ENCODE results near the gene IL13RA1. TPM values are rescaled to one million over a fixed set of nuclear protein-coding genes. Genes with fewer than 3 reads are reported as not detected.

Gene IL13RA1
- total RNA-seq (10 to 100 TPM in 1 of 5 experiments, 1 to 10 TPM in 2, under 1 TPM in 2; 0.15 to 16.3 (median 1.7) TPM), polyA plus RNA-seq (under 1 TPM in 1 of 2 donors, not detected in 1; 0.07 TPM), total RNA-seq (not detected)

DNA sequence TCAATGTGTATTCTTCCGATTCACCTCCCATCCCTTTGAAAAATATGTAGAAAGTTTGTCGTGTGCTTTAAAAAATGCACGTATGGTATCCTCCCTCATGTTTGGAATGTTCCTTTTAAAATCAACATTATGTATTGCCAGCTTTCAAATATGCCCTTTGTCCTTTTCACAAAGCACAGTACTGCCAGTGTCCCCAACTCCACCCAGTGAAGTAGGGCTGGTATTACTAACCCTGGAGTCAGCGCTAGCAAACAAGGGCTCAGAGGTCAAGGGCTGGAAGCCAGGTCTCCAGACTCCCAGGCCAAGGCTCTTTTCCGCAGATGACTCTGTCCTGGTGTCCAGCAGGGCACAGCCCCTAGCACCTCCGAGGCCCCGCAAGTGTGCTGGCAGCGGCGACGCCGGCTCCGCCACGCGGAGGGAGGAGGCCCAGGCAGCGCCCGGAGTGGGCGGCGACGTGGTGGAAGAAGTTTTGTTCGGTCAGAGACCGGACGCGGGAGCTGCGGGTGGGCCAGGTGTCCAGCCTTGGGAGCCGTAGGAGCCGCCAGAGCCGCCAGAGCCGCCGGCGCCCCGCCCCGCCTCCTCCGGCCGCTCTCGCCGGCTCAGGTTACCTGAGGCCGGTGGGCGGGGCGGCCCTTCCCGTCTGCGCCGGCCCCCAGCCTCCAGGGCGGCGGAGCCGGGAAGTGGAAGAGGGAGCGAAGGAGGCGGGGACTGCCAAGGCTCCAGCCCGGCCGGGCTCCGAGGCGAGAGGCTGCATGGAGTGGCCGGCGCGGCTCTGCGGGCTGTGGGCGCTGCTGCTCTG lies at the start of gene IL13RA1:
Gene IL13RA1 (plus strand): TSS at position 720 of the 799 bp plus-strand sequence. CDS start 33 bp downstream, at position 753.
- DNase-seq: peak in 3 of 9 donors; percentile 7 to 36 (median 7)
- peak; percentile 60 for ATAC-seq
- H3K4me3 ChIP-seq (ENCODE audit: low read length): no peak within 1 kb of the TSS
- Mint-ChIP-seq H3K4me3 (peak within 1 kb of the TSS; percentile 41 to 81 (median 66)), H3K4me1 (peaks cover 0 to 9% (median 0%) of the 10 kb centered on the region in 7 donors), H3K27ac (peak within 1 kb of the TSS in 1 of 9 donors; percentile 18), H3K9me3 (peaks cover 0 to 3% (median 0%) of the 10 kb centered on the region in 11 donors), H3K36me3 (no peaks in the 10 kb centered on the region), H3K27me3 (peaks cover 12 to 45% (median 22%) of the 10 kb centered on the region in 5 donors)
- H3K4me1 ChIP-seq (ENCODE audit: control insufficient read depth in 2 of 2, insufficient read depth in 2 of 2, low read length in 2 of 2): peaks cover 0 to 5% of the 10 kb centered on the region in 2 donors
- CTCF ChIA-PET: no interaction called here
- POLR2A ChIA-PET: interaction anchor here (0.6 kb wide), 1 partner anchor 11 kb away, joined by 3 read pairs; no protein-coding TSS in a partner anchor
- H3K9me3 ChIP-seq (ENCODE audit: control insufficient read depth in 2 of 3, low read length in 3 of 3): no peaks in the 10 kb centered on the region
- no peaks in the 10 kb centered on the region for H3K36me3 ChIP-seq (ENCODE audit: control insufficient read depth in 2 of 3, insufficient read depth in 3 of 3, low read length in 3 of 3)
- intact Hi-C loops (cut with micrococcal nuclease): no loop called here
- no peak within 1 kb of the TSS for H3K27ac ChIP-seq (ENCODE audit: low read depth, low read length)
- H3K27me3 ChIP-seq (ENCODE audit: control insufficient read depth in 2 of 2, insufficient read depth in 2 of 2, low read length in 2 of 2): peaks cover 0 to 6% of the 10 kb centered on the region in 2 donors

DNA sequence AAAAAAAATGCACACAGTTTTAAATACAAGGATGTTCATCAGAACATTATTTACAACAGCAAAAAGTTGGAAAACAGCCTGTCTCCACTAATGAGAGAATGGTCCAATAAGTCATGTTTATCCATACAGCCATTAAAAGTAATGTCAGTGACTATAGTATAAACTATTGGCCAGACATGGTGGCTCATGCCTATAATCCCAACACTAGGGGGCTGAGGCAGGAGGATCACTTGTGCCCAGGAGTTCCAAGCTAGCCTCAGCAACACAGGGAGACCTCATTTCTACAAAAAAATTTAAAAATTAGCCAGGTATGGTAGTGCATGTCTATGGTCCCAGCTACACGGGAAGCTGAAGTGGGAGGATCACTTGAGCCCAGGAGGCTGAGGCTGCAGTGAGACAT lies 48.1 kb upstream of the IL13RA1 start:
- H3K27me3 ChIP-seq (ENCODE audit: control insufficient read depth in 2 of 2, insufficient read depth in 2 of 2, low read length in 2 of 2): no peaks in the 10 kb centered on the region
- no peaks in the 10 kb centered on the region for H3K4me1 ChIP-seq (ENCODE audit: control insufficient read depth in 2 of 2, insufficient read depth in 2 of 2, low read length in 2 of 2)
- H3K4me1 Mint-ChIP-seq: no peaks in the 10 kb centered on the region
- H3K36me3 ChIP-seq (ENCODE audit: control insufficient read depth in 2 of 3, insufficient read depth in 3 of 3, low read length in 3 of 3): peaks cover 3 to 37% (median 18%) of the 10 kb centered on the region in 3 experiments
- intact Hi-C loops (cut with micrococcal nuclease): no loop called here
- no peaks in the 10 kb centered on the region for H3K9me3 ChIP-seq (ENCODE audit: control insufficient read depth in 2 of 3, low read length in 3 of 3)
- ChIA-PET CTCF (no interaction called here), POLR2A (no interaction called here)
- H3K9me3 Mint-ChIP-seq: no peaks in the 10 kb centered on the region
- peaks cover 0 to 10% (median 5%) of the 10 kb centered on the region in 5 donors for H3K36me3 Mint-ChIP-seq
- H3K4me3 Mint-ChIP-seq: no peak overlapping the region
- ATAC-seq (no peak), DNase-seq (no peak)
- H3K27ac Mint-ChIP-seq: peak overlapping the region in 2 of 9 donors; percentile 38 to 70
- no peak overlapping the region for H3K27ac ChIP-seq (ENCODE audit: low read depth, low read length)
- no peak overlapping the region for H3K4me3 ChIP-seq (ENCODE audit: low read length)
- no peaks in the 10 kb centered on the region for H3K27me3 Mint-ChIP-seq

DNA sequence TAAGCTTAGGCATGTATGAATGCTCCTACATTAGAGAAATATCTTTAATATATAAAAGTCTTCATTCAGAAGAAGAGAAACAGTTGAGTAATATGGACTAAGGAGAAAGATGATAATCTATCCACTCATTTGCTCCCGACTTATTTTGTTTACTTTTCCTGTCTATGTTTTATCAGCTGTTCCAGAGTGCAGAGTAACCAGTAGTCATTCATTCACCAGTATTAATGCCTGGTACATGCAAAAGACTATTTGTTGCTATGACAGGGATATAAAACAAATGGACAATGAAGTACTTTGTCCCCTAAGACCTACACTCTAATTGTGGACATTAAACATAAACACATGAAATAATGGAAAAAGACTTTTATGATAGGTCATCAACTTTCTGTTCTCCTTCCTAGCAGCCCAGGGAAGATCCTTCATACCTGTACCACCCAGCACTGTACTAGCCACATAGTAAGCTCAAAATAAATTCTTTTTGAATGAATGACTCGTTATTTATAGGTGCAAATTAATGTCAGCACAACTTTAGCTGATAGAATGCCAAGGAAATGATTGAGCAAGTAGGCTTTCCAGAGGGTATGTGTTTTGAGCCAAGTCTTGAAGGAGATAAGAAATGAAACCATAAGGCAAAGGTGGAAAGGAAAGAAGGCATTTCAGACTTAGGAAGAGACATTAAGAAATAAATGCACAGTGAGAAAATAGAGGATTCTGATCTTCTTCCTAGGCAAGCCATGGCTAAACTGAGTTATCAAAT lies 45.0 kb upstream of the IL13RA1 start:
- Mint-ChIP-seq H3K4me1 (peaks cover 0 to 2% (median 0%) of the 10 kb centered on the region in 7 donors), H3K27me3 (no peaks in the 10 kb centered on the region), H3K9me3 (no peaks in the 10 kb centered on the region), H3K4me3 (no peak overlapping the region), H3K27ac (peak overlapping the region in 3 of 9 donors; percentile 33 to 76 (median 46)), H3K36me3 (peaks cover 0 to 17% (median 11%) of the 10 kb centered on the region in 5 donors)
- Histone ChIP-seq H3K9me3 (ENCODE audit: control insufficient read depth in 2 of 3, low read length in 3 of 3) (no peaks in the 10 kb centered on the region), H3K27me3 (ENCODE audit: control insufficient read depth in 2 of 2, insufficient read depth in 2 of 2, low read length in 2 of 2) (no peaks in the 10 kb centered on the region), H3K4me1 (ENCODE audit: control insufficient read depth in 2 of 2, insufficient read depth in 2 of 2, low read length in 2 of 2) (no peaks in the 10 kb centered on the region), H3K36me3 (ENCODE audit: control insufficient read depth in 2 of 3, insufficient read depth in 3 of 3, low read length in 3 of 3) (peaks cover 3 to 22% (median 7%) of the 10 kb centered on the region in 3 experiments), H3K4me3 (ENCODE audit: low read length) (no peak overlapping the region), H3K27ac (ENCODE audit: low read depth, low read length) (no peak overlapping the region)
- ChIA-PET CTCF (no interaction called here), POLR2A (no interaction called here)
- DNase-seq: no peak
- ATAC-seq: no peak
- intact Hi-C loops (cut with micrococcal nuclease): no loop called here

DNA sequence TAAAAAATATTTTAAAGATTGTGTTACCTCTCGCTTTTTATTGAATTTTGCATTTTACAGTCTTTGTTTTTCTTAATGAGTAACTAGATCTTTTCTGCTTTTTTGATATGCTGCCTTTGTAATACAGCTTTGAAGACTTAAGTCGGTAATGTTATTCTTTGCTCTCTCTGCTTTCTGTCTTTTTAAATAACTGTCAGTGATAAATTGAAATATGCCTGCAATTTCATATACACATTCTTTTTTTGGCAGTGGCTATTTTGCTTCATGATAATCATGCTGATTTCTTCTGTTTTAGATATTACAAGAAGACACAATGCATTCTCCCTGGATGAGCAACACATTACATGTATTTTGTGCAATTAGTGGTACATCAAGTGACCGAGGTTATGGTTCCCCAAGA lies 42.0 kb upstream of the IL13RA1 start:
- DNase-seq (no peak), ATAC-seq (no peak)
- intact Hi-C loops (cut with micrococcal nuclease): no loop called here
- Mint-ChIP-seq H3K27me3 (no peaks in the 10 kb centered on the region), H3K4me1 (peaks cover 0 to 2% (median 0%) of the 10 kb centered on the region in 7 donors), H3K27ac (no peak overlapping the region), H3K36me3 (peaks cover 4 to 27% (median 16%) of the 10 kb centered on the region in 5 donors), H3K9me3 (no peaks in the 10 kb centered on the region), H3K4me3 (no peak overlapping the region)
- POLR2A ChIA-PET: interaction anchor here (0.6 to 1.4 kb wide), 2 partner anchors 42 to 339 kb away, joined by 3 read pairs; no protein-coding TSS in a partner anchor
- Histone ChIP-seq H3K4me1 (ENCODE audit: control insufficient read depth in 2 of 2, insufficient read depth in 2 of 2, low read length in 2 of 2) (no peaks in the 10 kb centered on the region), H3K4me3 (ENCODE audit: low read length) (no peak overlapping the region), H3K36me3 (ENCODE audit: control insufficient read depth in 2 of 3, insufficient read depth in 3 of 3, low read length in 3 of 3) (peaks cover 3 to 19% (median 7%) of the 10 kb centered on the region in 3 experiments), H3K9me3 (ENCODE audit: control insufficient read depth in 2 of 3, low read length in 3 of 3) (no peaks in the 10 kb centered on the region), H3K27ac (ENCODE audit: low read depth, low read length) (no peak overlapping the region), H3K27me3 (ENCODE audit: control insufficient read depth in 2 of 2, insufficient read depth in 2 of 2, low read length in 2 of 2) (no peaks in the 10 kb centered on the region)
- CTCF ChIA-PET: no interaction called here

DNA sequence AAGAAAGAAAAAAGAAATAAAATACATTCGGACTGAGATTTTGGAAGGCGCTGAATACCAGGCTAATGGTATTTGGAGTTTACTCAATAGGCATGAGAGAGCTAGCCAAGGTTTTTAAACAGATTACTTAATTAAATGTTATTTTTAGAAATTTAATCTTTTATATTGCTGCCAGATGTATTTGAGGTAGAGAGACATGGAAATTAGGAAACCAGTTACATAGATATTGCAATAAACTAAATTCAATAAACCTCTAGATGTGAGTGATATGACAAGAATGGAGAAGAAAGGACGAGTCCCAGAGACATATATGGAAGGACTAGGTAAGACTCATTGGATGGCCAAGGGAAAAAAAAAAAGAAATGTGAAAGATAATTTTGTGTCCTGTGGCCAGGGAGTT lies 38.5 kb upstream of the IL13RA1 start:
- no peak overlapping the region for H3K4me3 Mint-ChIP-seq
- peak overlapping the region in 3 of 9 donors; percentile 34 to 42 (median 42) for H3K27ac Mint-ChIP-seq
- H3K27me3 Mint-ChIP-seq: no peaks in the 10 kb centered on the region
- H3K4me1 Mint-ChIP-seq: peaks cover 0 to 4% (median 0%) of the 10 kb centered on the region in 7 donors
- ATAC-seq: no peak
- ChIA-PET CTCF (interaction anchor here (0.6 kb wide), 1 partner anchor 284 kb away, joined by 3 read pairs; no protein-coding TSS in a partner anchor), POLR2A (no interaction called here)
- intact Hi-C loops (cut with micrococcal nuclease): no loop called here
- H3K36me3 ChIP-seq (ENCODE audit: control insufficient read depth in 2 of 3, insufficient read depth in 3 of 3, low read length in 3 of 3): peaks cover 0 to 3% (median 0%) of the 10 kb centered on the region in 3 experiments
- no peaks in the 10 kb centered on the region for H3K9me3 ChIP-seq (ENCODE audit: control insufficient read depth in 2 of 3, low read length in 3 of 3)
- DNase-seq: no peak
- no peaks in the 10 kb centered on the region for H3K27me3 ChIP-seq (ENCODE audit: control insufficient read depth in 2 of 2, insufficient read depth in 2 of 2, low read length in 2 of 2)
- H3K36me3 Mint-ChIP-seq: peaks cover 4 to 21% (median 15%) of the 10 kb centered on the region in 5 donors
- no peak overlapping the region for H3K27ac ChIP-seq (ENCODE audit: low read depth, low read length)
- no peak overlapping the region for H3K4me3 ChIP-seq (ENCODE audit: low read length)
- H3K9me3 Mint-ChIP-seq: no peaks in the 10 kb centered on the region
- no peaks in the 10 kb centered on the region for H3K4me1 ChIP-seq (ENCODE audit: control insufficient read depth in 2 of 2, insufficient read depth in 2 of 2, low read length in 2 of 2)

DNA sequence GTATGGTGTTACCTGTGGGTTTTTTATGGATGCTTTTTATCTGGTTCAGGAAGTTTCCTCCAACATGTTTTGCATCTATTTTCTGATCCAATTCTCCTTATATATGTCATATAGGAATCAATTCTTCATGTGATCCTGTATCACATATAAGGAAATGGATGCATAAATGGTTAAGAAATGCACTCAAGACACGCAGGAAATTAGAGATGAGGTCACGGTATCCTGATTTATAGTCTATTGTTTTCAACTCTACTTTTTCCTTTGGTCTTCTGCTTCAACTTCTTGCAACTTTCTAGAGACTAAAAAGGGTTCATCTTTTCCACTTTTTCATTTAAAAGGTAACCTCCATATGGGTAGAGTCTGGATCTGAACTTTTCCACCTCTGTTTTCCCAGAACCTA lies 33.6 kb upstream of the IL13RA1 start:
- Mint-ChIP-seq H3K27ac (peak overlapping the region in 4 of 9 donors; percentile 6 to 67 (median 55)), H3K36me3 (peaks cover 0 to 17% (median 3%) of the 10 kb centered on the region in 5 donors), H3K27me3 (no peaks in the 10 kb centered on the region), H3K4me3 (no peak overlapping the region), H3K4me1 (peaks cover 0 to 5% (median 0%) of the 10 kb centered on the region in 7 donors), H3K9me3 (no peaks in the 10 kb centered on the region)
- H3K9me3 ChIP-seq (ENCODE audit: control insufficient read depth in 2 of 3, low read length in 3 of 3): no peaks in the 10 kb centered on the region
- no peaks in the 10 kb centered on the region for H3K4me1 ChIP-seq (ENCODE audit: control insufficient read depth in 2 of 2, insufficient read depth in 2 of 2, low read length in 2 of 2)
- no peaks in the 10 kb centered on the region for H3K27me3 ChIP-seq (ENCODE audit: control insufficient read depth in 2 of 2, insufficient read depth in 2 of 2, low read length in 2 of 2)
- ChIA-PET CTCF (no interaction called here), POLR2A (no interaction called here)
- ATAC-seq (no peak), DNase-seq (no peak)
- H3K36me3 ChIP-seq (ENCODE audit: control insufficient read depth in 2 of 3, insufficient read depth in 3 of 3, low read length in 3 of 3): no peaks in the 10 kb centered on the region
- intact Hi-C loops (cut with micrococcal nuclease): no loop called here
- no peak overlapping the region for H3K27ac ChIP-seq (ENCODE audit: low read depth, low read length)
- H3K4me3 ChIP-seq (ENCODE audit: low read length): no peak overlapping the region

Measured in naive thymus-derived CD4-positive, alpha-beta T cell (primary cell).